ENCODE data around the gene CAMSAP2.

The CAMSAP2 gene

GRCh38 chr1:200849430-200849829, 110.7 kb downstream of the CAMSAP2 start:
- no peak for DNase-seq

GRCh38 chr1:200850554-200850953, 111.9 kb downstream of the CAMSAP2 start:
- DNase-seq, result no peak

- no peak for DNase-seq
Observed at GRCh38 chr1:200856716-200857357, 118.1 kb downstream of the CAMSAP2 start.

- no peak for DNase-seq
Observed at GRCh38 chr1:200857804-200858203, 119.1 kb downstream of the CAMSAP2 start.

GRCh38 chr1:200861937-200862647, 123.4 kb downstream of the CAMSAP2 start:
- no peak for DNase-seq

DNA sequence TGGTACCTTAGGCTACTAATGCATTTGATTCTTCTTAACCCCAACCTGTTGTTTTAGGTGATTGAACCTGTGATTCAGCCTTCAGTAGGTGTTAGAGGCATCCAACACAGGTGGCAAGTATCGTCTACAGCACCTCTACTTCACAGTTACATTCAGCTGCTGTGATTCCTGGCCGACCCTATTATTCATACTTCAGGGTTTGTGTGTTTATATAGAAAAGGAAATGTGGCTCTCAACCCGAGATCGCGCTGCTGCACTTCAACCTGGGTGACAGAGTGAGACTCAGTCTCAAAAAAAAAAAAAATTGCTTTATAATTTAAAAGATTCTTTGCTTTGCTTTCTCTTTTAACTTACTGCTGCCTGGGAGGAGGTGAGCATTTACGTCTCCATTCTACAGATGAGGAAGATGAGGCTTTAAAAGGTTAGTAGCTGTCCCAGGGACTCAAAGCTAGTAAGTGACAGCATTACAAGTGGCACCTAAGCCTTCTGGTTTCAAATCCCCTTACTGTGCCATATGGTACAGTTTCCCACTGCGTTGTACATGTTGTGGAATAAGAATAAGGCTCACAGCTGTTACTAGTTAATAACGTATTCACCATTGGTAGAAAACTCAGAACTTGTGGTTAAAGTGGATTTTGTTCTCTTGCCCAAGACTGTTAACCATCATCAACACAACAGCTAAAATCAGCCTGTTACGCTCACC, 124.2 kb downstream of the CAMSAP2 start:
- no peak for DNase-seq

DNA sequence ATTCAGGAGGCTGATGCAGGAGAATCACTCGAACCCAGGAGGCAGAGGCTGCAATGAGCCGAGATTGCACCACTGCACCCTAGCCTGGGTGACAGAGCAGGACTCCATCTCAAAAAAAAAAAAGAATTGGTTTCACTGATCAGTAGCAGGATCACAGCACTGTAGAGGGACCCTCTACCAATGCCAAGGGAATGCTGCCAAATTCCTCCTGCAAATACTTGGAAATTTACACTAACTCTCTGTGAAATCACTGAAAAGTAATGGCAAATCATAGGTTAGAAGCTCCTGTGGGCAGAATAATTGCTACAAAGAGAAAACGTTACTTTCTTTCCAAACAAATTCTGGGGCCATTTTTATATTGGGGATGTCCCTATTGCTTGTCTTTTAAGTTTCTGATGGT, 127.4 kb downstream of the CAMSAP2 start:
- DNase-seq, result no peak

DNA sequence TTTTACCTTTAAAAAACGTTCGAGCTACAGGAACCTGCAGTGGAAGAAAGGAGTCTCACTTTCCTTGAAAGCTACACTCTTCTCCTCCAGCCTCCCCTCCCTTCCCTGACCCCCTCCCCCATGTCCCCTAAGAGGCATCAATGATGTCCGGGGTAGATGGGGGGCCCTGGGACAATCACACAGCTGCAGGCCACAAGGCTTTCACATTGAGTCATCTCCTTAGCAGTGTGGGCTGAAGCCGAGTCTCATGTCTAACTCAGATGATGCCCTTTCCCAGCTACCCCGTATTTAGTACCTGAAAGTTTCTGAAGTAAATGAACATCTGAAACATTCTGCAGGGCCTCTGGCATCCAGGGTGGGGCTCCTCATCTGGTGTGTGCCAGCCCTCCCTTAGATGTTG, 127.8 kb downstream of the CAMSAP2 start:
- DNase-seq, result no peak

- DNase-seq, result no peak
Observed at GRCh38 chr1:200867018-200867811, 128.5 kb downstream of the CAMSAP2 start.

DNA sequence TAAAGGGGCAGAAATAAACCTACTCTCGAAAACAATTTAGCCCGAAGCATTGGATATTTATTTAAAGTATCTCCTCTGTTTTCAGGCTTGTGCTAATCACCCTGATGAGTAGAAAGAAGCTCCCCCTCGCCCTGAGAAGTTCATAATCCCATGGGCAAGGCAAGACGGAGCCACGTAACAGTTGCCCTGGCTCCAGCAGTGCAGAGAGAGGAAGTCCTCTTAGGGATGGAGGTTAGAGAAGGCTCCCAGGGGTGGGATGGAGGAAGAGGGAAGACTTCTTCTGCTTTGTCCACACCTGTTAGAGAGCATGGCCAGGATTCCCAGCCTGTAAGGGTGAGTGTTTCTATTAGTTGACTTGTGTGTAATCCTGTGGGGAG, 130.7 kb downstream of the CAMSAP2 start:
- DNase-seq, result no peak

GRCh38 chr1:200869753-200870391, 131.2 kb downstream of the CAMSAP2 start:
- no peak for DNase-seq

GRCh38 chr1:200872446-200873115, 133.9 kb downstream of the CAMSAP2 start, which contains the start of gene GPR25:
TSS of gene GPR25 (plus strand) at chr1:200872981. CDS start at chr1:200873038, 57 bp downstream.
- no peak for DNase-seq

DNA sequence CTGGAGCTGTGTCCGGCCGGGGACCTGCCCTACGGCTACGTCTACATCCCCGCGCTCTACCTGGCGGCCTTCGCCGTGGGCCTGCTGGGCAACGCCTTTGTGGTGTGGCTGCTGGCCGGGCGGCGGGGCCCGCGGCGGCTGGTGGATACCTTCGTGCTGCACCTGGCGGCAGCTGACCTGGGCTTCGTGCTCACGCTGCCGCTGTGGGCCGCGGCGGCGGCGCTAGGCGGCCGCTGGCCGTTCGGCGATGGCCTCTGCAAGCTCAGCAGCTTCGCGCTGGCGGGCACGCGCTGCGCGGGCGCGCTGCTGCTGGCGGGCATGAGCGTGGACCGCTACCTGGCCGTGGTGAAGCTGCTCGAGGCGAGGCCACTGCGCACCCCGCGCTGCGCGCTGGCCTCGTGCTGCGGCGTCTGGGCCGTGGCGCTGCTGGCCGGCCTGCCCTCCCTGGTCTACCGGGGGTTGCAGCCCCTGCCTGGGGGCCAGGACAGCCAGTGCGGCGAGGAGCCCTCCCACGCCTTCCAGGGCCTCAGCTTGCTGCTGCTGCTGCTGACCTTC, 134.5 kb downstream of the CAMSAP2 start:
- no peak for DNase-seq

DNA sequence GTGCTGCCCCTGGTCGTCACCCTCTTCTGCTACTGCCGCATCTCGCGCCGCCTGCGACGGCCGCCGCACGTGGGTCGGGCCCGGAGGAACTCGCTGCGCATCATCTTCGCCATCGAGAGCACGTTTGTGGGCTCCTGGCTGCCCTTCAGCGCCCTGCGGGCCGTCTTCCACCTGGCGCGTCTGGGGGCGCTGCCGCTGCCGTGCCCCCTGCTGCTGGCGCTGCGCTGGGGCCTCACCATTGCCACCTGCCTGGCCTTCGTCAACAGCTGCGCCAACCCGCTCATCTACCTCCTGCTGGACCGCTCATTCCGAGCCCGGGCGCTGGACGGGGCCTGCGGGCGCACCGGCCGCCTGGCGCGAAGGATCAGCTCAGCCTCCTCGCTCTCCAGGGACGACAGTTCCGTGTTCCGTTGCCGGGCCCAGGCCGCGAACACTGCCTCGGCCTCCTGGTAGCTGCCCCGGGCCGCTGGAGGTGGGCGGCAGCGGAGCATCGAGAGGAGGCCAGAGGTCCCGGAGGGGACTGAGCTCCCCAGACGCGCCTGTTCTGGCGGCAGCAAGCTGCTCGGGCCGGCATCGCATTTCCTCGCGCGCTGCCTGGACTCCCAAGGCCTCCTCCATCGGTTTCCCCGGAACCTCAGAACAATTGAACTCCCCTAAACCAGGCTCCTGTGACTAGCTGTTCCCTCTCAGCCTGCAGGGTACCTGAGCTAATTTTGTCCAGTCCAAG, 135.1 kb downstream of the CAMSAP2 start:
- DNase-seq, result no peak

GRCh38 chr1:200874694-200875093, 136.0 kb downstream of the CAMSAP2 start:
- DNase-seq, result no peak

DNA sequence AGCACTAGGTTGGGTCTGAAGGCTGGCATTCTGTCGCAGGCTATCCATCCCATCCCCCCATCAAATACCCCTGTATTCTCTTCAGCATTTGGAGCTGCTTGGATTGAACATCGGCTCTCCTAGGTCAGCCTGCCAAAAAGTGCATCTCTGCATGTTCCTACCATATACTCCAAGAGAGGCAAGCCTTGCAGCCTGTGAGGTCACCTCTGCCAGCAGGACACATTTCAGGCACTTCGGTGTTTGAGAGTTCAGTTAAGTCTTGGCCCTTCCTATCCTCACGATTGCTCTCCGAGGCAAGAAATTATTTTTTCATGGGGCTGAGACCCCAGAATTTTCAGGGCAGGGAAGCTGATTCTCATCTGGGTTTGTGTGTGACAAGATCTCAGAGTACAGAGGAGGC, 136.7 kb downstream of the CAMSAP2 start:
- DNase-seq, result no peak

DNA sequence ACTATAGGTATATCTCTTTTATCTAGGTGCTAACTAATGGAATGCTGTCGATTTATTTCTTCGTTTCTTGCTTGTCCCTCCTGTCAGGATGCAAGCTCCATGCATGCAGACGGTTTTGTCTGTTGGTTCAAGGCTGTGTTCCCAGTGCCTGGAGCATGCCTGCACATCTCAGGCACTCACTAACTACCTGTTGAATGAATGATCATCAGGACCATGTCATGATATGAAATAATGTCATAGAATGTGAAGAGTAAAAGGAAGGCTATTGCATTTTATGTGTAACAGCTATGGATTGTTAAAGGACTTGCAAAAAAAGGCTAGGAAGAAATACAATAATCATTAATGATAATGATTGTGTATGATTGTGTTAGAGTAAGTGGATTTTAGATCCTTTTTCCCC, 138.3 kb downstream of the CAMSAP2 start:
- DNase-seq, result no peak

- DNase-seq, result no peak
Observed at GRCh38 chr1:200877839-200878551, 139.3 kb downstream of the CAMSAP2 start.

DNA sequence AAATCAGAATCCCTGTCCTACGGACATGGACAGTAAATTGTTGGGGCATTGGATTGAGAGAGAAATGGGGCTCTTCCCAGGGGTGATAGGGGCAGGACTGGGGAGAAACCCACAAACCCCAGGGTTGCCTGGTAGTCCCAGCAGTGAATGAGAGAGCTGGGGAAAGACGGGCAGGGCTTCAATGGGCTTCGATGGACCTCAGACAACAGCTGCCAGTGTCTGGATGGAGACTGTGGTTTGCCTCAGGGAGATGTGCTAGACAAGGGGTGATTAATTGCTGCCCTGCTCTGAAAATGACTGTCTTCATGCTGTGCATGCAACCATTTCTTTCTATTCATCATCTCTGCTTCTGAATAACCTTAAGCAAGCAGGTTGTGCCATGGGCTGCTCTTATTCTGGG, 141.5 kb downstream of the CAMSAP2 start:
- DNase-seq, result no peak

GRCh38 chr1:200883118-200883517, 144.4 kb downstream of the CAMSAP2 start:
- no peak for DNase-seq

All from activated T-cell treated with anti-CD3 and anti-CD28 coated beads for 4 hours (primary cell).